GM12878 (cell line): ENCODE measurements around the gene FAM78A. TPM values are rescaled to one million over a fixed set of nuclear protein-coding genes. Genes with fewer than 3 reads are reported as not detected.

Source experiments
- ATAC-seq: fragments of 200-7000 bp; cut with Tn5 transposase; 3 replicates; pipeline ENCODE4 v1.9.1; 2020; ENCODE audit warnings: mild to moderate bottlenecking, moderate library complexity
- BruUV-seq: library from RNA; stranded (reverse); fragments of 400-500 nt; replicated peaks from 2 replicates; lab custom pipeline; 2021; lab: Mats Ljungman, UMichigan
- CTCF ChIA-PET: fragments of 300-600 bp; sonication (Branson Sonifier 250); formaldehyde crosslinking; extraction: SDS; loops from one replicate; lab custom pipeline; 2021; ENCODE audit warnings: inconsistent platforms; lab: Yijun Ruan, JAX
- POLR2A ChIA-PET: fragments of 350-600 bp; formaldehyde crosslinking; extraction: SDS; loops from one replicate; lab custom pipeline; 2021; ENCODE audit warnings: inconsistent platforms; lab: Charles Lee
- RAD21 ChIA-PET: fragments of 300-600 bp; sonication (Branson Sonifier 250); formaldehyde crosslinking; loops from one replicate; lab custom pipeline; 2023; ENCODE audit warnings: antibody characterized with exemption; ENCODE audit not compliant: unreplicated experiment; lab: Charles Lee
- SMC1A ChIA-PET: fragments of 300-600 bp; sonication (Branson Sonifier 250); formaldehyde crosslinking; loops from one replicate; lab custom pipeline; 2023; ENCODE audit not compliant: unreplicated experiment, uncharacterized antibody; lab: Charles Lee
- DNase-seq: peaks from one replicate; pipeline ENCODE4 v3.0.0-alpha.2; 2011; ENCODE audit warnings: low read depth, low spot score
- FAIRE-seq: peaks from 3 replicates; lab custom pipeline; 2011; peaks lifted over from hg19 to GRCh38; lab: Jason Lieb, UNC
- H2AFZ ChIP-seq: 2 replicates; pipeline ENCODE4 v1.6.0; 2011; ENCODE audit warnings: low read depth, low read length, control low read depth; ENCODE audit not compliant: control insufficient read depth
- H3K27ac ChIP-seq: 2 replicates; pipeline ENCODE4 v1.5.1; 2011; ENCODE audit warnings: control low read depth; ENCODE audit not compliant: control insufficient read depth, insufficient read depth
- H3K27me3 ChIP-seq, 2 experiments: replicated peaks in 1 of 2; 2 replicates each; pipeline versions ENCODE4 v1.6.0 to v1.6.1; 2011; ENCODE audit warnings: low read length in 1 of 2; ENCODE audit not compliant: control insufficient read depth in 2 of 2, insufficient read depth in 2 of 2
- H3K36me3 ChIP-seq, 2 experiments: 2 replicates each; pipeline ENCODE4 v1.5.1; 2011; ENCODE audit warnings: low read length in 1 of 2; ENCODE audit not compliant: control insufficient read depth in 2 of 2, insufficient read depth in 2 of 2
- H3K4me1 ChIP-seq: 2 replicates; pipeline ENCODE4 v1.6.1; 2011; ENCODE audit warnings: mild to moderate bottlenecking, low read length, moderate library complexity, mixed read lengths; ENCODE audit not compliant: control insufficient read depth, insufficient read depth
- H3K4me2 ChIP-seq: 2 replicates; pipeline ENCODE4 v1.6.0; 2011; ENCODE audit warnings: control low read depth; ENCODE audit not compliant: control insufficient read depth, insufficient read depth
- H3K4me3 ChIP-seq: fragments of 200-600 bp; sonication (generic); 2 replicates; pipeline ENCODE4 v1.5.1; 2016
- H3K79me2 ChIP-seq: 2 replicates; pipeline ENCODE4 v1.6.0; 2011; ENCODE audit warnings: low read length; ENCODE audit not compliant: control insufficient read depth, insufficient read depth
- H3K9ac ChIP-seq: 2 replicates; pipeline ENCODE4 v1.8.0; 2011; ENCODE audit warnings: low read length, control low read depth, mixed read lengths; ENCODE audit not compliant: control insufficient read depth, insufficient read depth
- H3K9me3 ChIP-seq: replicated peaks from 3 replicates; pipeline ENCODE4 v1.5.1; 2011; ENCODE audit warnings: mild to moderate bottlenecking, low read length; ENCODE audit not compliant: control insufficient read depth, insufficient read depth
- H4K20me1 ChIP-seq: 2 replicates; pipeline ENCODE4 v1.6.0; 2011; ENCODE audit not compliant: control insufficient read depth, insufficient read depth
- BCLAF1 ChIP-seq: fragments of 450-650 bp; IDR thresholded peaks from 2 replicates; pipeline ENCODE4 v1.6.1; 2017; ENCODE audit warnings: antibody characterized with exemption, mild to moderate bottlenecking, moderate library complexity
- CBX5 ChIP-seq: sonication (generic); IDR thresholded peaks from 2 replicates; pipeline ENCODE4 v1.6.1; 2016; ENCODE audit warnings: low read depth, moderate library complexity, mild to moderate bottlenecking, inconsistent platforms
- EED ChIP-seq: sonication (generic); IDR thresholded peaks from 2 replicates; pipeline ENCODE4 v1.6.1; 2016; ENCODE audit warnings: antibody characterized with exemption, low read depth
- ETV6 ChIP-seq, 2 experiments: fragments of 450-650 bp in 1 of 2; IDR thresholded peaks in 1 of 2; conservative IDR thresholded peaks in 1 of 2; 2 replicates each; pipeline ENCODE4 v1.6.1; 2014; ENCODE audit warnings: antibody characterized with exemption in 1 of 2, borderline replicate concordance in 1 of 2, low read depth in 1 of 2, mild to moderate bottlenecking in 1 of 2, moderate library complexity in 1 of 2
- KDM1A ChIP-seq: fragments of 200-600 bp; sonication (generic); IDR thresholded peaks from 2 replicates; pipeline ENCODE4 v1.6.1; 2016; ENCODE audit warnings: borderline replicate concordance
- NFXL1 ChIP-seq: fragments of 450-650 bp; IDR thresholded peaks from 2 replicates; pipeline ENCODE4 v1.6.1; 2017; ENCODE audit warnings: antibody characterized with exemption, mild to moderate bottlenecking, borderline replicate concordance
- NR2C2 ChIP-seq: IDR thresholded peaks from 2 replicates; pipeline ENCODE4 v1.6.1; 2011; ENCODE audit warnings: borderline replicate concordance, low read depth; ENCODE audit not compliant: control insufficient read depth, insufficient read length
- PRDM15 ChIP-seq: fragments of 450-650 bp; formaldehyde crosslinking; IDR thresholded peaks from 2 replicates; pipeline ENCODE4 v1.4.0; 2020; ENCODE audit warnings: mild to moderate bottlenecking, moderate library complexity
- RCOR1 ChIP-seq: conservative IDR thresholded peaks from 2 replicates; pipeline ENCODE4 v1.6.1; 2012; ENCODE audit warnings: low read depth, low read length, improper control_type of control experiment
- SP1 ChIP-seq: IDR thresholded peaks from one replicate; pipeline ENCODE4 v1.6.1; 2011; ENCODE audit warnings: low read depth, low read length
- SPI1 ChIP-seq: IDR thresholded peaks from 2 replicates; pipeline ENCODE4 v1.6.1; 2011; ENCODE audit warnings: low read depth, mild to moderate bottlenecking, low read length, moderate library complexity, borderline replicate concordance; ENCODE audit not compliant: insufficient read depth
- SUZ12 ChIP-seq: fragments of 200-600 bp; sonication (generic); IDR thresholded peaks from one replicate; pipeline ENCODE4 v1.6.1; 2018; ENCODE audit warnings: antibody characterized with exemption, mild to moderate bottlenecking; ENCODE audit not compliant: unreplicated experiment
- USF2 ChIP-seq: IDR thresholded peaks from 2 replicates; pipeline ENCODE4 v1.6.1; 2011; ENCODE audit warnings: low read depth, low read length, improper control_type of control experiment, borderline replicate concordance
- YY1 ChIP-seq: IDR thresholded peaks from 2 replicates; pipeline ENCODE4 v1.6.1; 2011; ENCODE audit warnings: low read depth, mild to moderate bottlenecking, low read length
- WGBS: methylation state at CpG from one replicate; pipeline ENCODE4 v1.1.6; 2016; ENCODE audit warnings: low lambda C conversion rate; ENCODE audit not compliant: insufficient replicate concordance, insufficient coverage; ENCODE audit errors: missing lambda C conversion rate; 5-methylcytosine and 5-hydroxymethylcytosine counted together
- in situ Hi-C: fragments of 300-500 bp; cut with MboI; formaldehyde crosslinking; loops from 9 replicates; pipeline ENCODE4 v1.14.3; 2018; ENCODE audit warnings: mixed read lengths
- intact Hi-C: fragments of 100-400 bp; cut with micrococcal nuclease; formaldehyde crosslinking; loops from one replicate; pipeline ENCODE4 v1.14.2; 2022; ENCODE audit not compliant: unreplicated experiment
- polyA plus RNA-seq, 11 experiments: library from polyadenylated mRNA; depleted of rRNA in 4 of 11; unstranded in 6 of 11; stranded (reverse) in 5 of 11; fragments of >200 nt; fragmentation: Nextera tagmentation in 4 of 11; fragmentation: Illumina TruSeq in 1 of 11; extraction: Ambion mirVana in 4 of 11; extraction: Trizol in 1 of 11; gene quantifications; 1 replicate in 1 of 11; 2 replicates in 10 of 11; pipeline versions ENCODE4 v1.2.1 to v1.2.3, GENCODE V29; 2011 to 2016; ENCODE audit warnings: inconsistent platforms in 2 of 11, missing spikeins in 2 of 11, low read depth in 1 of 11
- total RNA-seq, 4 experiments: library from RNA; depleted of rRNA in 3 of 4; stranded (reverse); fragments of >200 nt in 3 of 4; fragmentation: Illumina TruSeq in 1 of 4; extraction: Trizol in 1 of 4; gene quantifications; 2 replicates each; pipeline versions ENCODE4 v1.2.1 to v1.2.3, GENCODE V29; 2013 to 2021

Gene FAM78A
- total and polyA plus RNA-seq, 10 of the 15 experiments (the other 5 are each of a cell fraction or from before 2014, with no cell fraction given), result 0.18 to 32.5 (median 12.2) TPM

- Histone ChIP-seq H3K36me3 (no peaks in the 10 kb centered on the region), H3K27me3 (peaks cover 5 to 6% of the 10 kb centered on the region in 2 experiments; a peak in 3 of 4 replicates), H3K4me1 (0 out of 2 replicates have a peak, but pooled peaks cover 3% of the 10 kb centered on the region), H3K9me3 (no peaks in the 10 kb centered on the region), H3K79me2 (peaks cover 1% of the 10 kb centered on the region), H2AFZ (no peak overlapping the region), H3K4me3 (no peak overlapping the region), H4K20me1 (no peaks in the 10 kb centered on the region), H3K4me2 (no peak overlapping the region), H3K9ac (no peak overlapping the region), H3K27ac (no peak overlapping the region)
- SMC1A ChIA-PET, result no interaction called here
- RAD21 ChIA-PET, result no interaction called here
- CTCF ChIA-PET, result no interaction called here
- intact Hi-C loops, result no loop called here
- POLR2A ChIA-PET, result interaction anchor here (1.0 kb wide), 1 partner anchor 26 kb away, joined by 3 read pairs; no protein-coding TSS in a partner anchor
- no peak for DNase-seq
- 36% methylated on average over 4 of the region's 4 CpGs for WGBS
- no peak for ATAC-seq
- no peak for TF ChIP-seq KDM1A
- TF ChIP-seq SUZ12, result no peak
- no peak for TF ChIP-seq ETV6 (conservative IDR thresholded peaks at IDR 0.05 in 1 of 2, IDR thresholded peaks at IDR 0.05 in 1 of 2; ENCODE audit: borderline replicate concordance in 1 of 2, low read depth in 1 of 2)
- no peak for TF ChIP-seq YY1
- TF ChIP-seq RCOR1, result no peak
- TF ChIP-seq BCLAF1, result no peak
- TF ChIP-seq USF2, result no peak
- TF ChIP-seq SP1, result no peak
- no peak for TF ChIP-seq NR2C2
- TF ChIP-seq CBX5, result no peak
- TF ChIP-seq EED, result no peak
- no peak for TF ChIP-seq SPI1
- no peak for TF ChIP-seq PRDM15 (CRISPR knock-in tag)
- TF ChIP-seq NFXL1, result no peak
- FAIRE-seq, result no peak
- BruUV-seq, result no TSS peak
- in situ Hi-C loops, result no loop called here
Measured at GRCh38 chr9:131282175-131282574, 5.9 kb upstream of the FAM78A start.
